H1 (cell line): ENCODE measurements around the gene COL6A2. TPM values are rescaled to one million over a fixed set of nuclear protein-coding genes. Genes with fewer than 3 reads are reported as not detected.

ENCODE experiments used
- CTCF ChIA-PET: fragments of 300-600 bp; sonication (Branson Sonifier 250); formaldehyde crosslinking; loops from one replicate; lab custom pipeline; 2021; ENCODE audit not compliant: partially characterized antibody; lab: Charles Lee
- POLR2A ChIA-PET: fragments of 300-600 bp; sonication (Branson Sonifier 250); formaldehyde crosslinking; loops from one replicate; lab custom pipeline; 2021; ENCODE audit warnings: inconsistent platforms; ENCODE audit not compliant: partially characterized antibody; lab: Charles Lee
- DNase-seq, 2 experiments: peaks; one replicate each; pipeline versions ENCODE4 v3.0.0 to v3.0.0-alpha.2; 2010 to 2022; ENCODE audit warnings: low spot score in 2 of 2, low read depth in 1 of 2, mixed read lengths in 1 of 2
- FAIRE-seq: peaks from 2 replicates; lab custom pipeline; 2011; peaks lifted over from hg19 to GRCh38; lab: Jason Lieb, UNC
- H2AFZ ChIP-seq: 2 replicates; pipeline ENCODE4 v1.8.1; 2012; ENCODE audit warnings: low read length, inconsistent platforms
- H2AK5ac ChIP-seq: 2 replicates; pipeline ENCODE4 v1.6.1; 2013; ENCODE audit warnings: low read depth, low read length
- H2BK120ac ChIP-seq: replicated peaks from 2 replicates; pipeline ENCODE3; 2013; ENCODE audit warnings: low read depth, low read length, inconsistent platforms
- H2BK12ac ChIP-seq: 2 replicates; pipeline ENCODE4 v1.6.1; 2013; ENCODE audit warnings: low read depth, low read length
- H2BK15ac ChIP-seq: 2 replicates; pipeline ENCODE4 v1.6.1; 2013; ENCODE audit warnings: low read length
- H2BK20ac ChIP-seq: 2 replicates; pipeline ENCODE4 v1.6.1; 2013; ENCODE audit warnings: low read length
- H2BK5ac ChIP-seq: 2 replicates; pipeline ENCODE4 v1.6.1; 2013; ENCODE audit warnings: low read depth, low read length
- H3K14ac ChIP-seq: 2 replicates; pipeline ENCODE4 v1.6.1; 2013; ENCODE audit warnings: inconsistent platforms; ENCODE audit not compliant: insufficient read length
- H3K18ac ChIP-seq: 2 replicates; pipeline ENCODE4 v1.6.1; 2013; ENCODE audit warnings: low read length; ENCODE audit errors: extremely low read depth
- H3K23ac ChIP-seq: 2 replicates; pipeline ENCODE4 v1.6.1; 2013; ENCODE audit warnings: inconsistent platforms; ENCODE audit not compliant: insufficient read length
- H3K23me2 ChIP-seq: 2 replicates; pipeline ENCODE4 v1.6.1; 2013; ENCODE audit warnings: low read depth, low read length
- H3K27ac ChIP-seq: 2 replicates; pipeline ENCODE4 v1.6.1; 2011; ENCODE audit warnings: low read depth, low read length, inconsistent platforms
- H3K27me3 ChIP-seq, 4 experiments: replicated peaks in 1 of 4; 1 replicate in 1 of 4; 2 replicates in 3 of 4; pipeline versions ENCODE4 v1.6.1 to v1.8.1; 2011 to 2013; ENCODE audit warnings: low read length in 3 of 4, mild to moderate bottlenecking in 3 of 4, inconsistent platforms in 2 of 4, mixed read lengths in 2 of 4, moderate library complexity in 1 of 4; ENCODE audit not compliant: control insufficient read depth in 3 of 4, insufficient read depth in 3 of 4; ENCODE audit errors: extremely low read depth in 1 of 4
- H3K36me3 ChIP-seq, 4 experiments: 2 replicates each; pipeline versions ENCODE4 v1.6.1 to v1.8.1; 2011 to 2013; ENCODE audit warnings: mild to moderate bottlenecking in 4 of 4, low read length in 3 of 4, moderate library complexity in 2 of 4, control low read depth in 1 of 4, inconsistent platforms in 1 of 4; ENCODE audit not compliant: insufficient read depth in 4 of 4, control insufficient read depth in 2 of 4
- H3K4ac ChIP-seq: replicated peaks from 2 replicates; pipeline ENCODE3; 2013; ENCODE audit warnings: low read length, low read depth, mixed read lengths, inconsistent platforms; ENCODE audit not compliant: insufficient read length
- H3K4me1 ChIP-seq, 4 experiments: replicated peaks in 1 of 4; 1 replicate in 1 of 4; 2 replicates in 3 of 4; pipeline versions ENCODE4 v1.6.1 to v1.8.1; 2011 to 2013; ENCODE audit warnings: low read length in 3 of 4, inconsistent platforms in 2 of 4, mixed read lengths in 1 of 4; ENCODE audit not compliant: insufficient read depth in 4 of 4, control insufficient read depth in 3 of 4
- H3K4me2 ChIP-seq, 2 experiments: 2 replicates each; pipeline versions ENCODE4 v1.6.1 to v1.8.1; 2011 to 2013; ENCODE audit warnings: low read depth in 2 of 2, low read length in 2 of 2, control low read depth in 1 of 2, inconsistent platforms in 1 of 2, mild to moderate bottlenecking in 1 of 2; ENCODE audit not compliant: insufficient read depth in 1 of 2
- H3K4me3 ChIP-seq, 4 experiments: fragments of 200-600, 300-600 bp in 1 of 4; sonication (generic), shearing (Covaris generic), sonication (Bioruptor Twin) in 1 of 4; 2 replicates each; pipeline versions ENCODE4 v1.5.1 to v1.8.1; 2011 to 2016; ENCODE audit warnings: low read length in 4 of 4, low read depth in 3 of 4, control low read depth in 2 of 4, inconsistent platforms in 2 of 4, mild to moderate bottlenecking in 2 of 4, mixed read lengths in 1 of 4, moderate library complexity in 1 of 4; ENCODE audit not compliant: insufficient read depth in 2 of 4; ENCODE audit errors: extremely low read depth in 1 of 4
- H3K56ac ChIP-seq: replicated peaks from 2 replicates; pipeline ENCODE3; 2013; ENCODE audit warnings: low read depth, mild to moderate bottlenecking, mixed read lengths, low read length, inconsistent platforms; ENCODE audit not compliant: insufficient read length
- H3K79me1 ChIP-seq: 2 replicates; pipeline ENCODE4 v1.6.1; 2013; ENCODE audit warnings: low read depth, low read length, control low read depth
- H3K79me2 ChIP-seq, 2 experiments: 2 replicates each; pipeline versions ENCODE4 v1.6.1 to v1.8.1; 2012 to 2013; ENCODE audit warnings: low read length in 2 of 2, mild to moderate bottlenecking in 2 of 2, inconsistent platforms in 1 of 2; ENCODE audit not compliant: insufficient read depth in 2 of 2, control insufficient read depth in 1 of 2
- H3K9ac ChIP-seq, 4 experiments: replicated peaks in 1 of 4; 1 replicate in 1 of 4; 2 replicates in 3 of 4; pipeline versions ENCODE4 v1.6.1 to v1.8.1; 2011 to 2013; ENCODE audit warnings: low read depth in 3 of 4, low read length in 3 of 4, control low read depth in 2 of 4, mild to moderate bottlenecking in 2 of 4, moderate library complexity in 2 of 4, inconsistent platforms in 1 of 4; ENCODE audit errors: extremely low read depth in 1 of 4
- H3K9me3 ChIP-seq, 2 experiments: 2 replicates each; pipeline versions ENCODE4 v1.6.1 to v1.8.1; 2012 to 2013; ENCODE audit warnings: mild to moderate bottlenecking in 2 of 2, moderate library complexity in 2 of 2, control low read depth in 1 of 2, inconsistent platforms in 1 of 2, low read depth in 1 of 2, low read length in 1 of 2, mixed read lengths in 1 of 2; ENCODE audit not compliant: insufficient read depth in 2 of 2
- H4K20me1 ChIP-seq, 2 experiments: replicated peaks in 1 of 2; 2 replicates each; pipeline versions ENCODE3 to v1.8.1; 2011 to 2013; ENCODE audit warnings: inconsistent platforms in 2 of 2, low read length in 2 of 2, mild to moderate bottlenecking in 1 of 2; ENCODE audit not compliant: insufficient read depth in 2 of 2, control insufficient read depth in 1 of 2
- H4K5ac ChIP-seq: 2 replicates; pipeline ENCODE4 v1.6.1; 2013; ENCODE audit warnings: low read length, low read depth, mixed read lengths, inconsistent platforms; ENCODE audit not compliant: insufficient read length
- H4K8ac ChIP-seq: 2 replicates; pipeline ENCODE4 v1.8.0; 2013; ENCODE audit warnings: mild to moderate bottlenecking, moderate library complexity, low read length, inconsistent platforms; ENCODE audit not compliant: insufficient read depth; ENCODE audit errors: extremely low read depth
- H4K91ac ChIP-seq: replicated peaks from 2 replicates; pipeline ENCODE3; 2013; ENCODE audit warnings: low read length, mixed read lengths, inconsistent platforms; ENCODE audit not compliant: insufficient read length
- BCL11A ChIP-seq, 2 experiments: IDR thresholded peaks; one replicate each; pipeline ENCODE4 v1.6.1; 2011; ENCODE audit warnings: low read depth in 2 of 2, low read length in 2 of 2, mild to moderate bottlenecking in 2 of 2
- CTBP2 ChIP-seq: IDR thresholded peaks from 2 replicates; pipeline ENCODE4 v1.7.0; 2011; ENCODE audit warnings: borderline replicate concordance, mild to moderate bottlenecking, moderate library complexity, mixed read lengths, low read length; ENCODE audit not compliant: insufficient read depth, insufficient read length
- JUN ChIP-seq: IDR thresholded peaks from 2 replicates; pipeline ENCODE4 v1.6.1; 2011; ENCODE audit warnings: low read depth, mild to moderate bottlenecking, improper control_type of control experiment, low read length
- RAD21 ChIP-seq, 2 experiments: IDR thresholded peaks in 1 of 2; conservative IDR thresholded peaks in 1 of 2; 2 replicates each; pipeline ENCODE4 v1.6.1; 2011; ENCODE audit warnings: low read depth in 2 of 2, low read length in 2 of 2, improper control_type of control experiment in 1 of 2, inconsistent platforms in 1 of 2, mild to moderate bottlenecking in 1 of 2, moderate library complexity in 1 of 2
- RXRA ChIP-seq: IDR thresholded peaks from 2 replicates; pipeline ENCODE4 v1.6.1; 2011; ENCODE audit warnings: low read depth, mild to moderate bottlenecking, low read length, moderate library complexity; ENCODE audit not compliant: insufficient read depth
- SP1 ChIP-seq: IDR thresholded peaks from 2 replicates; pipeline ENCODE4 v1.6.1; 2011; ENCODE audit warnings: low read depth, low read length
- ZNF274 ChIP-seq: IDR thresholded peaks from 2 replicates; pipeline ENCODE4 v1.7.0; 2012; ENCODE audit warnings: low read length, borderline replicate concordance; ENCODE audit errors: extremely low read depth
- WGBS, 2 experiments: shearing (Covaris generic) in 1 of 2; methylation state at CpG; one replicate each; pipeline versions ENCODE4 v1.1.6 to v1.1.7; 2013 to 2015; ENCODE audit warnings: low lambda C conversion rate in 2 of 2, mixed read lengths in 2 of 2, inconsistent platforms in 1 of 2, low coverage in 1 of 2, missing lambda C conversion rate in 1 of 2; ENCODE audit not compliant: insufficient replicate concordance in 2 of 2, insufficient coverage in 1 of 2, insufficient read length in 1 of 2; ENCODE audit errors: extremely low coverage in 1 of 2, missing lambda C conversion rate in 1 of 2; 5-methylcytosine and 5-hydroxymethylcytosine counted together
- polyA plus RNA-seq, 7 experiments: library from polyadenylated mRNA; depleted of rRNA in 3 of 7; stranded (reverse) in 5 of 7; unstranded in 2 of 7; fragments of >200 nt in 5 of 7; fragments of 200-250 nt in 2 of 7; gene quantifications; 1 replicate in 5 of 7; 2 replicates in 1 of 7; 4 replicates in 1 of 7; pipeline versions ENCODE4 v1.2.1 to v1.2.3, GENCODE V29; 2011 to 2013; ENCODE audit warnings: missing spikeins in 2 of 7, mixed read lengths in 2 of 7
- total RNA-seq: library from RNA; stranded (reverse); fragmentation: NEBNext Ultra II Directional; extraction: Animal tissue kit (Norgen Biotek cat#: 25700); gene quantifications from 2 replicates; pipeline ENCODE4 v1.2.1, GENCODE V29; 2021
- TF ChIP-seq, protein P1 (sequence below): IDR thresholded peaks from 2 replicates; pipeline ENCODE4 v1.6.1; 2012; ENCODE audit warnings: low read length, inconsistent platforms

COL6A2 gene
- total and polyA plus RNA-seq, 2 of the 8 experiments (the other 6 are each of a cell fraction or from before 2014, with no cell fraction given) = 60.1 to 62.7 TPM

DNA sequence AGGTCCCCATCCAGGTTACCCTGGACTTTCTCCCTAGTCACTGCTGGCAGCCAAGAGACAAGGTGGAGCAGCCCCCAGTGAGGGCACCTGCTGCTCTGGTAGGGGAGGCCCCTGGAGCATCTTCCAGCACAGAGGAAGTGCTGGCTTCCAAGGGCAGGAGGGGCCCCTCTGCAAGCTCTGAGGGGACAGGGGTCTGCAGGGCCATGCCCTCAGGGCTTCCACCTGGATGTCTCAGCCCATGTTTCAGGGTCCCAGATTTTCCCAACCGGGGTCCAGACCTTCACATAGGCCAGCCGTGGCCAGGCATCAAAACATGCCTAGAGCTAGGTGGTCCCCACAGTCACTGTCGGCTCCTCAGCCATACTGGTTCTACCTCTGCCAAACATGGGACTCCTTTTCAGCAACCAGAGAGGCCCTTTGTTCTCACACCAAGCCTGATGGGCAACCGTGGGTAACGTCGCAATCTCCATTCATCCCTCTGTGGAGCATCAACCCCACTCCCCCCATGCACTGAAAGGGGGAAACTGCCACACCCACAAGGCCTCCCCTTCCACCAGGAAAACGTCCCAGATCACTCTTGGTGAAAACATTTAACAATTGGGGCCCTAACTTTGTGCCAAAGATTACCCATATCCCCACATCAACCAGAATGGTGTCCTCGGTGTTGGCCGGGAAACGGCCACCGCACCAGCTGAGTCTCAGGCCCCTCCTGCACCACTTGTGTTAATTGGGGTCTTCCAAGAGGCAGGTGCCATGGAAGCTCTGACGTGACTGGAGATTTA lies 1.9 kb upstream of the COL6A2 start:
- Histone ChIP-seq H3K23ac (no peak overlapping the region), H3K9ac (no peak overlapping the region), H3K14ac (no peak overlapping the region), H2BK120ac (no peak overlapping the region), H3K18ac (no peak overlapping the region), H3K4me2 (no peak overlapping the region; a peak in 1 of 4 replicates), H3K79me2 (peaks cover 0 to 3% of the 10 kb centered on the region in 2 experiments; a peak in 1 of 4 replicates), H4K91ac (no peak overlapping the region), H2AK5ac (no peak overlapping the region), H4K8ac (no peak overlapping the region), H3K23me2 (peaks cover 14% of the 10 kb centered on the region; the same call in 1 of the 2 replicates), H2BK5ac (no peak overlapping the region), H3K9me3 (peaks cover 15 to 29% of the 10 kb centered on the region in 2 experiments), H4K20me1 (peaks cover 0 to 12% of the 10 kb centered on the region in 2 experiments), H3K36me3 (no peaks in the 10 kb centered on the region), H3K56ac (no peak overlapping the region), H3K27ac (no peak overlapping the region), H4K5ac (no peak overlapping the region), H3K4me1 (peaks cover 0 to 4% (median 0%) of the 10 kb centered on the region in 4 experiments; a peak in 2 of 7 replicates), H2BK15ac (no peak overlapping the region), H3K4ac (no peak overlapping the region), H3K79me1 (peaks cover 10% of the 10 kb centered on the region; the same call in 1 of the 2 replicates), H2BK12ac (no peak overlapping the region), H3K4me3 (no peak overlapping the region), H3K27me3 (peaks cover 0 to 14% (median 9%) of the 10 kb centered on the region in 4 experiments; a peak in 6 of 7 replicates), H2AFZ (no peak overlapping the region), H2BK20ac (no peak overlapping the region)
- TF ChIP-seq SP1 (no peak), CTBP2 (no peak), BCL11A (IDR thresholded peaks at IDR 0.05; ENCODE audit: low read depth in 2 of 2, low read length in 2 of 2) (no peak), RAD21 (IDR thresholded peaks at IDR 0.05 in 1 of 2, conservative IDR thresholded peaks at IDR 0.05 in 1 of 2; ENCODE audit: low read depth in 2 of 2, low read length in 2 of 2) (no peak), RXRA (no peak), JUN (no peak), ZNF274 (no peak)
- TF ChIP-seq, protein P1, sequence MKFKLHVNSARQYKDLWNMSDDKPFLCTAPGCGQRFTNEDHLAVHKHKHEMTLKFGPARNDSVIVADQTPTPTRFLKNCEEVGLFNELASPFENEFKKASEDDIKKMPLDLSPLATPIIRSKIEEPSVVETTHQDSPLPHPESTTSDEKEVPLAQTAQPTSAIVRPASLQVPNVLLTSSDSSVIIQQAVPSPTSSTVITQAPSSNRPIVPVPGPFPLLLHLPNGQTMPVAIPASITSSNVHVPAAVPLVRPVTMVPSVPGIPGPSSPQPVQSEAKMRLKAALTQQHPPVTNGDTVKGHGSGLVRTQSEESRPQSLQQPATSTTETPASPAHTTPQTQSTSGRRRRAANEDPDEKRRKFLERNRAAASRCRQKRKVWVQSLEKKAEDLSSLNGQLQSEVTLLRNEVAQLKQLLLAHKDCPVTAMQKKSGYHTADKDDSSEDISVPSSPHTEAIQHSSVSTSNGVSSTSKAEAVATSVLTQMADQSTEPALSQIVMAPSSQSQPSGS = no peak
- CTCF ChIA-PET = no interaction called here
- FAIRE-seq (no peak), DNase-seq (peak in 1 of 2 experiments; percentile 41)
- POLR2A ChIA-PET = interaction anchor here (2.0 kb wide), 1 partner anchor 117 kb away, joined by 5 read pairs; no protein-coding TSS in a partner anchor
- 90% methylated on average over 12 of the region's 12 CpGs; no CpG with 5 or more reads in 1 of the 2 experiments for WGBS, 2 experiments
